Ishikawa (cell line): ENCODE data around the gene ROBO1.

Source experiments
- CEBPB ChIP-seq: IDR thresholded peaks from 2 replicates; pipeline ENCODE4 v1.6.1; 2012
- CREB1 ChIP-seq: IDR thresholded peaks from 2 replicates; pipeline ENCODE4 v1.6.1; 2012; ENCODE audit warnings: low read depth
- EGR1 ChIP-seq: IDR thresholded peaks from 2 replicates; pipeline ENCODE4 v1.6.1; 2012
- FOXM1 ChIP-seq: IDR thresholded peaks from 2 replicates; pipeline ENCODE4 v1.6.1; 2012; ENCODE audit warnings: low read depth, borderline replicate concordance
- MAX ChIP-seq: IDR thresholded peaks from 2 replicates; pipeline ENCODE4 v1.6.1; 2012
- NFIC ChIP-seq: IDR thresholded peaks from 2 replicates; pipeline ENCODE4 v1.6.1; 2012
- RAD21 ChIP-seq: IDR thresholded peaks from 2 replicates; pipeline ENCODE4 v1.6.1; 2012; ENCODE audit warnings: low read depth
- TAF1 ChIP-seq: IDR thresholded peaks from 2 replicates; pipeline ENCODE4 v1.6.1; 2012; ENCODE audit warnings: low read depth, mild to moderate bottlenecking
- TCF12 ChIP-seq: IDR thresholded peaks from 2 replicates; pipeline ENCODE4 v1.6.1; 2012; ENCODE audit warnings: low read depth
- TEAD4 ChIP-seq: IDR thresholded peaks from 2 replicates; pipeline ENCODE4 v1.6.1; 2012
- YY1 ChIP-seq: IDR thresholded peaks from 2 replicates; pipeline ENCODE4 v1.6.1; 2012; ENCODE audit warnings: low read depth
- ZBTB7A ChIP-seq: IDR thresholded peaks from 2 replicates; pipeline ENCODE4 v1.6.1; 2012; ENCODE audit warnings: low read depth
- TF ChIP-seq, protein P1 (sequence below): IDR thresholded peaks from 2 replicates; pipeline ENCODE4 v1.6.1; 2012
- TF ChIP-seq, protein P2 (sequence below): IDR thresholded peaks from 2 replicates; pipeline ENCODE4 v1.6.1; 2012; ENCODE audit warnings: low read depth, mild to moderate bottlenecking

ROBO1 gene

GRCh38 chr3:79378064-79378463 lies 389.7 kb downstream of the ROBO1 start:
- TF ChIP-seq CEBPB = no peak
- TF ChIP-seq TCF12 = no peak
- TF ChIP-seq NFIC = no peak

- TF ChIP-seq ZBTB7A (no peak), RAD21 (peak; percentile 20; the same call in 1 of the 2 replicates), CEBPB (no peak)
- TF ChIP-seq, protein P1, sequence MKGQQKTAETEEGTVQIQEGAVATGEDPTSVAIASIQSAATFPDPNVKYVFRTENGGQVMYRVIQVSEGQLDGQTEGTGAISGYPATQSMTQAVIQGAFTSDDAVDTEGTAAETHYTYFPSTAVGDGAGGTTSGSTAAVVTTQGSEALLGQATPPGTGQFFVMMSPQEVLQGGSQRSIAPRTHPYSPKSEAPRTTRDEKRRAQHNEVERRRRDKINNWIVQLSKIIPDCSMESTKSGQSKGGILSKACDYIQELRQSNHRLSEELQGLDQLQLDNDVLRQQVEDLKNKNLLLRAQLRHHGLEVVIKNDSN = no peak
Measured at GRCh38 chr3:79369306-79369705, 398.5 kb downstream of the ROBO1 start.

- no peak for TF ChIP-seq YY1
Measured at GRCh38 chr3:79368403-79368802, 399.4 kb downstream of the ROBO1 start.

DNA sequence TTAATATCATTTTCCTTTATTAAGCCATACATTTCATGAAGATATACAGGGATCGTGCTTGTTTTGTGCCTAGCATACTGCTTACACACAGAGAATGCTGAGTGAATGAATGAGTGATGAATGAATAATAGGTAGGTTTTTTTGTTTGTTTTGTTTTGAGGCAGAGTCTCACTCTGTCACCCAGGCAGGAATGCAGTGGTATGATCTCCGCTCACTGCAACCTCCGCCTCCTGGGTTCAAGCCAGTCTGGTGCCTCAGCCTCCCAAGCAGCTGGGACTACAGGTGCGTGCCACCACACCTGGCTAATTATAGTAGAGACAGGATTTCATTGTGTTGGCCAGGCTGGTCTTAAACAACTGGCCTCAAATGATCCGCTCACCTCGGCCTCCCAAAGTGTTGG lies 400.0 kb downstream of the ROBO1 start:
- TF ChIP-seq TEAD4 (no peak), NFIC (no peak), RAD21 (no peak)
- TF ChIP-seq, protein P2, sequence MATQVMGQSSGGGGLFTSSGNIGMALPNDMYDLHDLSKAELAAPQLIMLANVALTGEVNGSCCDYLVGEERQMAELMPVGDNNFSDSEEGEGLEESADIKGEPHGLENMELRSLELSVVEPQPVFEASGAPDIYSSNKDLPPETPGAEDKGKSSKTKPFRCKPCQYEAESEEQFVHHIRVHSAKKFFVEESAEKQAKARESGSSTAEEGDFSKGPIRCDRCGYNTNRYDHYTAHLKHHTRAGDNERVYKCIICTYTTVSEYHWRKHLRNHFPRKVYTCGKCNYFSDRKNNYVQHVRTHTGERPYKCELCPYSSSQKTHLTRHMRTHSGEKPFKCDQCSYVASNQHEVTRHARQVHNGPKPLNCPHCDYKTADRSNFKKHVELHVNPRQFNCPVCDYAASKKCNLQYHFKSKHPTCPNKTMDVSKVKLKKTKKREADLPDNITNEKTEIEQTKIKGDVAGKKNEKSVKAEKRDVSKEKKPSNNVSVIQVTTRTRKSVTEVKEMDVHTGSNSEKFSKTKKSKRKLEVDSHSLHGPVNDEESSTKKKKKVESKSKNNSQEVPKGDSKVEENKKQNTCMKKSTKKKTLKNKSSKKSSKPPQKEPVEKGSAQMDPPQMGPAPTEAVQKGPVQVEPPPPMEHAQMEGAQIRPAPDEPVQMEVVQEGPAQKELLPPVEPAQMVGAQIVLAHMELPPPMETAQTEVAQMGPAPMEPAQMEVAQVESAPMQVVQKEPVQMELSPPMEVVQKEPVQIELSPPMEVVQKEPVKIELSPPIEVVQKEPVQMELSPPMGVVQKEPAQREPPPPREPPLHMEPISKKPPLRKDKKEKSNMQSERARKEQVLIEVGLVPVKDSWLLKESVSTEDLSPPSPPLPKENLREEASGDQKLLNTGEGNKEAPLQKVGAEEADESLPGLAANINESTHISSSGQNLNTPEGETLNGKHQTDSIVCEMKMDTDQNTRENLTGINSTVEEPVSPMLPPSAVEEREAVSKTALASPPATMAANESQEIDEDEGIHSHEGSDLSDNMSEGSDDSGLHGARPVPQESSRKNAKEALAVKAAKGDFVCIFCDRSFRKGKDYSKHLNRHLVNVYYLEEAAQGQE = no peak
- TF ChIP-seq, protein P1 = no peak

DNA sequence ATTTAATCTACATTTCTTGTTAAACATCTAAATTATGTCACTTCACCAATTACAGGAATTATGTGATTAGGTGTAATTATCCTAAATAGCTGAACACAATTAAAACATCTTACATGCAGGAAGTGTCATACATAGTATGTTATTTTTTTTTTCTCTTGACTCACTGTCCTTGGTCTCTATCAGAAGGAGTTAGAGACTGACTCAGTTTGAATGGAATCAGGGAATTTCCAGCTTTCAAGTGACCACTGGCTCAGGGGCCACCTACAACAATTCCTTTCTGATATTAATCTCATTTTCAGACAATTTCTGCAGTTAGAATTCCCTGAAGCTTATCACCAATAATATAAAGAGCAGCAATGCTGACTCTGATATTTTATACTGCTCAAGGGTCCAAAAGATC lies 400.7 kb downstream of the ROBO1 start:
- TF ChIP-seq EGR1 (no peak), RAD21 (no peak), TEAD4 (no peak), FOXM1 (no peak), CEBPB (no peak)

- TF ChIP-seq RAD21 = no peak
- TF ChIP-seq NFIC = no peak
- TF ChIP-seq, protein P1 = no peak
- TF ChIP-seq TCF12 = no peak
- no peak for TF ChIP-seq MAX
- TF ChIP-seq FOXM1 = no peak
- no peak for TF ChIP-seq YY1
- no peak for TF ChIP-seq TAF1
- TF ChIP-seq EGR1 = no peak
- TF ChIP-seq, protein P2 = no peak
Measured at GRCh38 chr3:79366414-79366813, 401.4 kb downstream of the ROBO1 start.

GRCh38 chr3:79364784-79365183 lies 403.0 kb downstream of the ROBO1 start:
- TF ChIP-seq, protein P2 = no peak
- TF ChIP-seq CREB1 = no peak
- no peak for TF ChIP-seq FOXM1
- TF ChIP-seq MAX = no peak
